IPS-20b (cell line): ENCODE measurements around the gene FERMT2.
"Not testable (repeated sequence)": the region's sequence is repeated elsewhere in the genome, so short reads cannot be mapped to it uniquely, and the experiment has no call there.

Experiments
- H3K27ac ChIP-seq: one replicate; pipeline ENCODE4 v1.5.1; 2013; ENCODE audit warnings: low read length
- H3K27me3 ChIP-seq: 2 replicates; pipeline ENCODE4 v1.6.1; 2013; ENCODE audit warnings: mild to moderate bottlenecking, low read length, inconsistent platforms; ENCODE audit not compliant: insufficient read depth
- H3K36me3 ChIP-seq: 2 replicates; pipeline ENCODE4 v1.6.1; 2013; ENCODE audit warnings: low read depth, mild to moderate bottlenecking, inconsistent platforms, low read length, moderate library complexity; ENCODE audit not compliant: insufficient read depth
- H3K4me1 ChIP-seq: 2 replicates; pipeline ENCODE4 v1.6.1; 2013; ENCODE audit warnings: mild to moderate bottlenecking, control low read depth, inconsistent platforms, low read length, moderate library complexity; ENCODE audit not compliant: insufficient read depth
- H3K4me3 ChIP-seq: 2 replicates; pipeline ENCODE4 v1.5.1; 2013; ENCODE audit warnings: mild to moderate bottlenecking, low read length, inconsistent platforms
- H3K9ac ChIP-seq: 2 replicates; pipeline ENCODE4 v1.6.1; 2013; ENCODE audit warnings: low read depth, mild to moderate bottlenecking, inconsistent platforms, low read length, moderate library complexity
- H3K9me3 ChIP-seq: 2 replicates; pipeline ENCODE4 v1.6.1; 2013; ENCODE audit warnings: mild to moderate bottlenecking, low read depth, low read length, inconsistent platforms; ENCODE audit not compliant: insufficient read depth

Gene FERMT2

DNA sequence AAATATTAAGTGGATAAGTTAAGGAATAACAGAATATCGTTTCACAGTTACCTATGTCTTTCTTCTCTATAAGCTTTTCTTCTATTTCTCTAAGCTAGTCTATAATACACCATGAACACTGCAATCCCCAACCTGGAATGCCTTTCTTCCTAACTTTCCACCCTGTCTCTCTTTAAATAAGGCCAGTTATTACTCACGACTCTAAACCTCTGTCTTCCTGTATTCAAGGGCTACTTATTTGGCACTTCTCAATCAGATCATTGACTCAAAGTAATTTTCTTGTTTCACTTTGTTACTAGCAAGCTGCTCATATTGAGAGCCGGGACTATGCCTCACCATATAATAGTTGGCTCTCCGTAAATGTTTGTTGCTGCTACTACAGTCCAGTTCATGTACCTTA, 13.5 kb downstream of the FERMT2 start:
- H3K4me1 ChIP-seq, result no peaks in the 10 kb centered on the region; the same call in 1 of the 2 replicates
- H3K27me3 ChIP-seq, result no peaks in the 10 kb centered on the region
- H3K9me3 ChIP-seq, result no peaks in the 10 kb centered on the region
- no peak overlapping the region for H3K9ac ChIP-seq
- H3K4me3 ChIP-seq, result no peak overlapping the region
- no peaks in the 10 kb centered on the region for H3K36me3 ChIP-seq
- no peak overlapping the region for H3K27ac ChIP-seq

DNA sequence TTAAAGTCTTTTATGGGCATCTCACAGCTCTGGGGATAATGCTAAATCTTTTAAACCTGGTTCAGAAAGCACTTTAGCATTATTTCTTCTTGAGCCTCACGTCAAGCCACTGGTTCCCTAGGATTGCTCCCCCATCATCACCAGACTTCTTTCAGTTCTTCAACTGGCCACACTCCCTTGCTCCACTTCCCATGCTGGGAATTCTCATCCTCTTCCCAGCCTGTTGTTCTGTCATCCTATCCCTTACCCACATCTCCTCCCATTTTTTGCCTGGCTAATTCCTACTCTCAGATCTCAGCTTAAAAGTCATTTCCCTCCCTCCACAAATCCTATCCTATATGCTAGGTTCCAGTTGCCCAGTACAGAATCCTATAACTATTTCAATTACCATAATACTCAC, 14.4 kb downstream of the FERMT2 start:
- no peaks in the 10 kb centered on the region for H3K36me3 ChIP-seq
- H3K27ac ChIP-seq, result no peak overlapping the region
- H3K4me3 ChIP-seq, result no peak overlapping the region
- no peaks in the 10 kb centered on the region for H3K27me3 ChIP-seq
- no peaks in the 10 kb centered on the region; the same call in 1 of the 2 replicates for H3K4me1 ChIP-seq
- H3K9ac ChIP-seq, result no peak overlapping the region
- H3K9me3 ChIP-seq, result no peaks in the 10 kb centered on the region

DNA sequence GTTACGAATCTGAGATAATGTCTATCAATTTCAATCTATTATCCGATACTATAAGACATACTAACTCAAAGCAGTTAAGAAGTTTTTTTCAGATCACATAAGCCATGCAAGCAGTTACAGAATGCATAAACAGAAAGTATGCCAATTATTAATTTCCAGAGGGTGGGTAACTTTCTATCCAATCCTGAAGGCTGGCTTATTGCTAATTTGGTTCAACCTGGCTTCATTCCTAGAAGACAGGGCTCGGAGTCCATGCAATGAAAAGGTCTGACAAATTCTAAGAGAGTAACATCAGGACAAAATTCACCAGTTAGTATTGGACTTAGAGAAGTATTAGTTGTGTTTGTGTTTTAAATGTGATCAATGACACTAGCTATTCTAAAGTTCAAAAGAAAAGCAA, 15.0 kb downstream of the FERMT2 start:
- Histone ChIP-seq H3K36me3 (no peaks in the 10 kb centered on the region), H3K4me1 (no peaks in the 10 kb centered on the region; the same call in 1 of the 2 replicates), H3K27me3 (no peaks in the 10 kb centered on the region), H3K27ac (no peak overlapping the region), H3K4me3 (no peak overlapping the region), H3K9me3 (no peaks in the 10 kb centered on the region), H3K9ac (no peak overlapping the region)

DNA sequence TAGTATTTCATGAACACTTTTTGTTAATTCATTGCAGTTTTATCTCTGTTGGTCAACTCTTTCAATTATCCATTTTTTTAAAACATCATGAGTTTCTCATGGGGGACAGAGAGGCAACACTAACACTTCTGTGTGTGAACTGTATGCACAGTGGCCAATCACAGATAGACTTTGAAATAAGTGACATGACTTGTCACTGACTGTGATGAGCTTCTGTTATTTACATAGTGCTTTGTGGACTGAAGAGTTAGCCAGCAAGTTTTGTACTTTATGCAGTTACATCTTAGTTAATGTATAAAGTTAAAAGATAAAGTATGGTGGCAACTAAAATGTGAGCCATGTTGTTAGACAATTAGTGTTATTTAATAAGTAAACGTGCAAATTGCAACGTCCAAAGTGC, 16.1 kb downstream of the FERMT2 start:
- Histone ChIP-seq H3K9ac (no peak overlapping the region), H3K27ac (no peak overlapping the region), H3K36me3 (no peaks in the 10 kb centered on the region), H3K4me3 (no peak overlapping the region), H3K27me3 (no peaks in the 10 kb centered on the region), H3K9me3 (no peaks in the 10 kb centered on the region), H3K4me1 (no peaks in the 10 kb centered on the region; the same call in 1 of the 2 replicates)

DNA sequence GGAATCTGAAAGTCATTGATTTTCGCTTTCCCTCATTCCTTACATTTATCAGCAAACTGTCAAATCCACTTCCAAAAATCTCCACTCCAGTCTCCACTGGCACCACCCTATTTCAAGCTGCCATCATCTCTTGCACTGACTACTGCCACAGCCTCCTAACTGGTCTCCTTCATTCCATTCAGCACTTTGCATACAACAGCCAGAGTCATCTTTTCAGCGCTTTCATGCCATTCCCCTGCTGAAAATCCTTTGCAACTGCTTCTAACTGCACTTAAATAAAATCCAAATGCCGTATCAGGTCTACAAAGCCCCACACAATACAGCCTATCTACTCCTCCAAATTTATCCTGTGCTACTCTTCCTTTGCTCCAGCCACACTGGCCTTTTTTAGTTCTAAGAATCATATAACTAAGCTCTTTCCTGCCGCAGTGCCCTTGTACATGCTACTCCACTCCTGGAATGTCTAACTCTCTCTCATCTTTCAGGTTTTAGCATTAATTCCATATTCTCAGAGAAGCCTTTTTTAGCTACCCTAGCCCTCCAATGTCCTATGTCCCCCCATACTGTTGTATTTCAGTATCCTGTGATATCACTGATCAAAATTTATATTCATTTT, 21.6 kb downstream of the FERMT2 start:
- Histone ChIP-seq H3K4me1 (peaks cover 16% of the 10 kb centered on the region), H3K36me3 (no peaks in the 10 kb centered on the region)

DNA sequence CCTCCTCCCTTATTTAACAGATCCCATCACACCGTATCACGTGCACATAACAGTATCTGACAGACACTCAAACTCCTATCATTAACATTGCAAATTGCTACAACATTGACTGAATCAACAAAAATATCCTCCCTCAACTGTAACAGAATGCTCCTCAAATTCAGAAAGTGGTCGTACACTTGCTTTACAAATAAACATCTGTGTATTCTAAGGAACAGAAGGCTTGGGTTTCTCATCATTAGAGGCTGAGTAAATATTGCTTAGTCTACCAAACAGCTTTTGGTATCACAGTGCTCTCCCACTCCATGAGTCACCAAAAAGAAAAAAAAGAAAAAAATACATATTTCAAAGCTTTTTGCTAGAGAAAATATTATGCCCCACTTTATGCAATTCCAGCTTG, 23.9 kb downstream of the FERMT2 start:
- Histone ChIP-seq H3K27ac (no peak overlapping the region), H3K4me1 (peaks cover 32% of the 10 kb centered on the region), H3K9ac (no peak overlapping the region)

More for the DNA sequence above, 21.6 kb downstream of the FERMT2 start:
- H3K27me3 ChIP-seq, result no peaks in the 10 kb centered on the region
- no peaks in the 10 kb centered on the region for H3K9me3 ChIP-seq
- H3K9ac ChIP-seq, result no peak overlapping the region
- H3K27ac ChIP-seq, result no peak overlapping the region
- no peak overlapping the region for H3K4me3 ChIP-seq

DNA sequence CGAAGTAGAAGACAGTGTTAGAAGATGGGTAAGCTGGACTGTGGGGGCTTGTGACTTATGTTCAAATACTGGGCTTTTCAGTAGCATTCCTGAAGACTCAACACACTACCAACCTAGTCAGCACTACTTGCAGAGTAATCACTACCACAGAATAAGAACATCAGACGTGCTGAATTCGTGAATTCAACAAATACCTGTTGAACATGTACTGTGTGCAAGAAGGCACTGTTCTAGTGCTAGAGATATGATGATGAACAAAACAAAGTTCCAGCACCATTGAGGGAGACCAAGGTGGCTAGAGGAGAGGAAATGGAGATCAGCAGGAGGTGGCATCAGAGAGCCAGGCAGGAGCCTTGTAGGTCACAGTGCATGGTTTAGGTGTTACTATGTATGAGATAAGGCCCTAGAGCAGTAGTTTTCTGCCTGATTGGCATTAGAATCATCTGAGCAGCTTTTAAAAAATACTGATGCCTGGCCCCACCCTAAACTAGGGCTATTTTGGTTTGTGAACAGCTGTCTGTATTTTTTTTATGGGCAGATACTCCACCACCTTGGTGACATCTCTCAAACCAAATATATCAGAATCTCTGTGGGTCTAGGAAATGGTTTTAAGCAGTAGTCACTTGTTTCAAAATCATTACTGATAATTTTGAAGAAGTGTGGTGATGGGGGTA, 26.8 kb downstream of the FERMT2 start:
- Histone ChIP-seq H3K9ac (no peak overlapping the region), H3K36me3 (peaks cover 6% of the 10 kb centered on the region), H3K9me3 (no peaks in the 10 kb centered on the region), H3K4me1 (peaks cover 32% of the 10 kb centered on the region), H3K27ac (no peak overlapping the region), H3K27me3 (no peaks in the 10 kb centered on the region), H3K4me3 (no peak overlapping the region)

More for the DNA sequence above, 23.9 kb downstream of the FERMT2 start:
- H3K27me3 ChIP-seq, result no peaks in the 10 kb centered on the region
- no peaks in the 10 kb centered on the region for H3K36me3 ChIP-seq
- H3K9me3 ChIP-seq, result no peaks in the 10 kb centered on the region
- H3K4me3 ChIP-seq, result no peak overlapping the region

DNA sequence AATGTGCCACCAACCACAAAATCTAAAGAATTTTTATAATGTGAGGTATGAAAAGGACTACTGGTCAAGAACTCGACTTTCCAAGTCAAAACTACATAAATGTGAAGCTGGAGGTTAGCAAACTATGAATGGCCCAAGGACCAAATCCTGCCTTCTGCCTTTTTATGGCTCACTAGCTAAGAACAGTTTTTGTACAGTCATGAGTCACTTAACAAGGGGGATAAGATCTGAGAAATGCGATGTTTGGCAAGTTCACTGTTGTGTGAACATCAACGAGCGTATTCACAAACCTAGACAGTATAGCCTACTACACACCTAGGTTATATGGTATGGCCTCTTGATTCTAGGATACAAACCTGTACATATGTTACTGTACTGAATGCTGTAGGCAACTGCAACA, 28.2 kb downstream of the FERMT2 start:
- peaks cover 28% of the 10 kb centered on the region for H3K4me1 ChIP-seq
- H3K27ac ChIP-seq, result no peak overlapping the region
- no peak overlapping the region for H3K9ac ChIP-seq
- H3K36me3 ChIP-seq, result peaks cover 19% of the 10 kb centered on the region
- H3K9me3 ChIP-seq, result no peaks in the 10 kb centered on the region
- H3K27me3 ChIP-seq, result no peaks in the 10 kb centered on the region
- no peak overlapping the region for H3K4me3 ChIP-seq

DNA sequence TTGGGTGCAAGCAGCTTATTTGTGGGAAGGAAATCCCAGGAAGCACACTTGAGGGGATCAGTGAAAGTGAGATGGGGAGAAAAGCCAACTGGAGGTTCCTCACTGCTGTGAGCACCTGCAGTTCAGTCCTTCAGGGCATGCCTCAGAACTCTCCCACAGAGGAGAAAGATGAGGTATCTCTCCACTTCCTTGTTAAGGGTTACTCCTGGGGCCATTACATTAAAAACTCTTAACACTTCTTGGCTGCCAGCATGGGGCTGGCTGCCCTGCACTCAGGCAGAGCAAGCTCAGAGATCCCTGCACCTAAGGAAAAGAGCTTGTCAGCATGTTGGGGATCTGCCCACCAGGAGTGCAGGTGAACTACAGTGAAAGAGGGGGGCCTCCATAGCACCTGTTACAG, 28.8 kb downstream of the FERMT2 start:
- H3K27me3 ChIP-seq, result no peaks in the 10 kb centered on the region
- peaks cover 25% of the 10 kb centered on the region for H3K4me1 ChIP-seq
- peaks cover 24% of the 10 kb centered on the region for H3K36me3 ChIP-seq
- no peak overlapping the region for H3K9ac ChIP-seq
- no peak overlapping the region for H3K27ac ChIP-seq
- no peak overlapping the region for H3K4me3 ChIP-seq
- no peaks in the 10 kb centered on the region for H3K9me3 ChIP-seq

DNA sequence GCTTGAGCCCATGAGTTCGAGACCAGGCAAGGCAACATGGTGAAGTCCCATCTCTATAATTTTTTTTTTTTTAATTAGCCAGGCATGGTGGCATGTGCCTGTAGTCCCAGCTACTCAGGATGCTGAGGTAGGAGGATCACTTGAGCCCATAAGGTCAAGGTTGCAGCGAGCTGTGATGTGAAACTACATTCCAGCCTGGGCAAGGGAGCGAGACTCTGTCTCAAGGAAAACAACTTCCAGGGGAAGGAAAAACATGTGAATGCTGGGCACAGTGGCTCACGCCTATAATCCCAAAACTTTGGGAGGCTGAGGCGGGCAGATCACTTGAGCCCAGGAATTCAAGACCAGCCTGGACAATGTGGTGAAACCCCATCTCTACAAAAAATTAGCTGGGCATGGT, 30.4 kb downstream of the FERMT2 start:
- not testable (repeated sequence) for H3K27me3 ChIP-seq, H3K27ac ChIP-seq, H3K9ac ChIP-seq, H3K4me3 ChIP-seq, H3K9me3 ChIP-seq
- H3K36me3 ChIP-seq, result peaks cover 33% of the 10 kb centered on the region
- H3K4me1 ChIP-seq, result peaks cover 22% of the 10 kb centered on the region

DNA sequence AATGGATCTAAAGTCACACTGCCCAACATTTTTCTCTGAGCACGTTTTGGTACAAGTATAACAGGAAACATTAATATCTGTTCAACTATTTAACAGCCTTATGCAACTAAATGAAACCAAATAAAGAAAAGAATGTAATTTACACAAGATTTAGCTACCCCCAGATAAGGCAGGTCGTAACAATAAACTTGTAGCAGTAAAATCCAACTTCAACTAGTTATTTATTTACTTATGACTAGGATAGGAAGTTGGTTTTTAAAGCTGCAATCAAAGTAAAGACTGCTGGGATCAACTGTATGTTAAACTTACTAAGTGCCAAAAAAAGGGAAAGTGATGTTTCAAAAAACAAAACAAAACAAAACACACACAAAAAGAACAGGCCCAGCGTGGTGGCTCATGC, 30.9 kb downstream of the FERMT2 start:
- H3K4me1 ChIP-seq, result peaks cover 22% of the 10 kb centered on the region

DNA sequence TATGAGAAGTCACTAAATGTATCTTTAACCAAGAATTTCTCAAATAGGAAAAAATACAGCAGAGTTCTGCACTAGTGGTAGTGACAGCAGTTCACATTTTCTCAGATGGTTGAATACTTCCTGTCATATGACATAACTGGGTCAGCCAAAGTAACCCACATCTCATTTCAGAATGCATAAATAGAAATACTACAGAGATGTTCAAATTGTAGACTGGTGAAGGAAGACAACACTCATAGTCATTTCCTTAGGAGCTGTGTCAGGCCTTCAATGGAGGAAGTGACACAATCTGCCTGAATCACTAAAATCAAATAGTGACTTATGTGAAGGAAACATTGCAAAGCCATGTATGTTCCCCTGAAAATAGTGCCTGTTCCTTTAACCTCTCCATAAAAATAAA, 32.4 kb downstream of the FERMT2 start:
- no peak overlapping the region for H3K27ac ChIP-seq

More for the DNA sequence above, 30.9 kb downstream of the FERMT2 start:
- Histone ChIP-seq H3K27me3 (no peaks in the 10 kb centered on the region), H3K9ac (no peak overlapping the region), H3K9me3 (no peaks in the 10 kb centered on the region), H3K36me3 (peaks cover 33% of the 10 kb centered on the region), H3K4me3 (no peak overlapping the region), H3K27ac (no peak overlapping the region)

More for the DNA sequence above, 32.4 kb downstream of the FERMT2 start:
- Histone ChIP-seq H3K36me3 (peaks cover 33% of the 10 kb centered on the region), H3K4me1 (peaks cover 10% of the 10 kb centered on the region; the same call in 1 of the 2 replicates), H3K9me3 (no peaks in the 10 kb centered on the region), H3K4me3 (no peak overlapping the region), H3K27me3 (no peaks in the 10 kb centered on the region), H3K9ac (no peak overlapping the region)
